GM13976 (cell line): ENCODE results near the gene LTO1.

Source experiments
- DNase-seq: peaks from one replicate; pipeline ENCODE4 v3.0.0; 2012; ENCODE audit warnings: low spot score
- CTCF ChIP-seq: IDR thresholded peaks from 2 replicates; pipeline ENCODE4 v1.5.1; 2012; ENCODE audit warnings: borderline replicate concordance, mild to moderate bottlenecking; ENCODE audit not compliant: insufficient read depth; ENCODE audit errors: extremely low read depth, missing control alignments, control extremely low read depth
- in situ Hi-C: fragments of 300-500 bp; cut with MboI; formaldehyde crosslinking; loops from one replicate; pipeline ENCODE4 v1.12.0; 2022; ENCODE audit warnings: low sequenced_read_pairs, mixed read lengths, inconsistent platforms; ENCODE audit not compliant: unreplicated experiment

The LTO1 gene

GRCh38 chr11:69665669-69666068 lies 9.5 kb downstream of the LTO1 start:
- in situ Hi-C loops, result no loop called here
- DNase-seq, result no peak

GRCh38 chr11:69664901-69665300 lies 10.3 kb downstream of the LTO1 start:
- no peak for TF ChIP-seq CTCF
- no peak for DNase-seq
- in situ Hi-C loops, result no loop called here

More at GRCh38 chr11:69665669-69666068, 9.5 kb downstream of the LTO1 start:
- TF ChIP-seq CTCF, result no peak

GRCh38 chr11:69664103-69664775 lies 10.9 kb downstream of the LTO1 start:
- no peak for TF ChIP-seq CTCF
- in situ Hi-C loops, result no loop called here
- no peak for DNase-seq

- no peak for DNase-seq
- in situ Hi-C loops, result no loop called here
- no peak for TF ChIP-seq CTCF
Observed at GRCh38 chr11:69663326-69663725, 11.8 kb downstream of the LTO1 start.

- DNase-seq, result no peak
- TF ChIP-seq CTCF, result no peak
- in situ Hi-C loops, result no loop called here
Observed at GRCh38 chr11:69662806-69663205, 12.3 kb downstream of the LTO1 start.

GRCh38 chr11:69662021-69662698 lies 13.0 kb downstream of the LTO1 start:
- TF ChIP-seq CTCF, result no peak
- in situ Hi-C loops, result no loop called here
- DNase-seq, result no peak
